DOHH2 (cell line): Measurements from ENCODE around the gene KCNQ1.

Experiments
- H3F3A ChIP-seq: fragments of 200-600 bp; sonication (generic), shearing (Covaris generic); 2 replicates; pipeline ENCODE4 v1.6.0; 2016; ENCODE audit warnings: antibody characterized with exemption, mild to moderate bottlenecking; ENCODE audit not compliant: control insufficient read depth, insufficient read depth
- H3K27ac ChIP-seq: fragments of 200-600 bp; sonication (generic); 2 replicates; pipeline ENCODE4 v1.5.1; 2014; ENCODE audit warnings: low read depth, mild to moderate bottlenecking, low read length, moderate library complexity
- H3K27me3 ChIP-seq: fragments of 200-600 bp; sonication (generic); 2 replicates; pipeline ENCODE4 v1.6.1; 2014; ENCODE audit warnings: mild to moderate bottlenecking, low read length, mixed read lengths; ENCODE audit not compliant: control insufficient read depth
- H3K36me3 ChIP-seq: fragments of 200-600 bp; sonication (generic); 2 replicates; pipeline ENCODE4 v1.6.1; 2014; ENCODE audit warnings: mild to moderate bottlenecking, low read length, moderate library complexity, mixed read lengths; ENCODE audit not compliant: control insufficient read depth
- H3K4me1 ChIP-seq: fragments of 200-600 bp; sonication (generic); 2 replicates; pipeline ENCODE4 v1.6.1; 2014; ENCODE audit warnings: mild to moderate bottlenecking, low read length, mixed read lengths; ENCODE audit not compliant: control insufficient read depth
- H3K4me2 ChIP-seq: fragments of 200-600 bp; sonication (generic); 2 replicates; pipeline ENCODE4 v1.6.0; 2014; ENCODE audit warnings: mild to moderate bottlenecking, low read length, moderate library complexity
- H3K4me3 ChIP-seq: fragments of 200-600 bp; sonication (generic); 2 replicates; pipeline ENCODE4 v1.5.1; 2014; ENCODE audit warnings: mild to moderate bottlenecking, low read length, mixed read lengths
- H3K79me2 ChIP-seq: fragments of 200-600 bp; sonication (generic); 2 replicates; pipeline ENCODE4 v1.6.1; 2014; ENCODE audit warnings: mild to moderate bottlenecking, low read length, mixed read lengths; ENCODE audit not compliant: control insufficient read depth
- H3K9me2 ChIP-seq: fragments of 200-600 bp; sonication (generic); replicated peaks from 2 replicates; pipeline ENCODE4 v1.6.1; 2014; ENCODE audit warnings: mild to moderate bottlenecking, low read length, mixed read lengths; ENCODE audit not compliant: control insufficient read depth
- H3K9me3 ChIP-seq: fragments of 200-600 bp; sonication (generic); 2 replicates; pipeline ENCODE4 v1.6.1; 2014; ENCODE audit warnings: antibody characterized with exemption, low read length, mixed read lengths; ENCODE audit not compliant: control insufficient read depth, insufficient read depth
- H4K20me1 ChIP-seq: fragments of 200-600 bp; sonication (generic); 2 replicates; pipeline ENCODE4 v1.6.0; 2014; ENCODE audit warnings: low read depth, mild to moderate bottlenecking, antibody characterized with exemption, low read length, moderate library complexity; ENCODE audit not compliant: control insufficient read depth, insufficient read depth
- CTCF ChIP-seq: fragments of 200-600 bp; sonication (generic); IDR thresholded peaks from one replicate; pipeline ENCODE4 v1.5.1; 2014; ENCODE audit warnings: antibody characterized with exemption, mild to moderate bottlenecking, low read depth, low read length; ENCODE audit not compliant: poor library complexity, severe bottlenecking
- EZH2phosphoT487 ChIP-seq: fragments of 200-600 bp; sonication (generic); IDR thresholded peaks from 2 replicates; pipeline ENCODE4 v1.6.1; 2017; ENCODE audit warnings: borderline replicate concordance, mild to moderate bottlenecking, antibody characterized with exemption, low read length, moderate library complexity, mixed read lengths

KCNQ1 gene

GRCh38 chr11:2521081-2521732, 76.4 kb downstream of the KCNQ1 start:
- TF ChIP-seq EZH2phosphoT487: no peak
- no peak for TF ChIP-seq CTCF
- Histone ChIP-seq H3K4me1 (no peaks in the 10 kb centered on the region), H3K79me2 (no peaks in the 10 kb centered on the region), H4K20me1 (no peaks in the 10 kb centered on the region), H3K4me2 (no peak overlapping the region), H3K27me3 (no peaks in the 10 kb centered on the region), H3K36me3 (no peaks in the 10 kb centered on the region), H3F3A (no peaks in the 10 kb centered on the region), H3K4me3 (no peak overlapping the region), H3K27ac (no peak overlapping the region), H3K9me3 (no peaks in the 10 kb centered on the region), H3K9me2 (no peaks in the 10 kb centered on the region)

GRCh38 chr11:2521733-2522630, 77.2 kb downstream of the KCNQ1 start:
- no peak overlapping the region for H3K4me3 ChIP-seq
- no peaks in the 10 kb centered on the region for H4K20me1 ChIP-seq

GRCh38 chr11:2522631-2523255, 77.9 kb downstream of the KCNQ1 start:
- TF ChIP-seq CTCF: no peak
- no peak for TF ChIP-seq EZH2phosphoT487
- H3K27ac ChIP-seq: no peak overlapping the region
- no peaks in the 10 kb centered on the region for H3K27me3 ChIP-seq
- H3K4me1 ChIP-seq: peaks cover 11% of the 10 kb centered on the region
- no peaks in the 10 kb centered on the region for H3K36me3 ChIP-seq
- no peaks in the 10 kb centered on the region for H3F3A ChIP-seq
- H4K20me1 ChIP-seq: no peaks in the 10 kb centered on the region
- no peaks in the 10 kb centered on the region for H3K79me2 ChIP-seq
- H3K4me3 ChIP-seq: no peak overlapping the region
- no peaks in the 10 kb centered on the region for H3K9me2 ChIP-seq
- no peaks in the 10 kb centered on the region for H3K9me3 ChIP-seq
- H3K4me2 ChIP-seq: no peak overlapping the region

More at GRCh38 chr11:2521733-2522630, 77.2 kb downstream of the KCNQ1 start:
- no peaks in the 10 kb centered on the region for H3K79me2 ChIP-seq
- no peaks in the 10 kb centered on the region for H3K27me3 ChIP-seq
- H3K36me3 ChIP-seq: no peaks in the 10 kb centered on the region
- H3K9me2 ChIP-seq: no peaks in the 10 kb centered on the region
- peaks cover 5% of the 10 kb centered on the region for H3K4me1 ChIP-seq
- H3K9me3 ChIP-seq: no peaks in the 10 kb centered on the region
- TF ChIP-seq CTCF: no peak
- TF ChIP-seq EZH2phosphoT487: no peak
- H3F3A ChIP-seq: no peaks in the 10 kb centered on the region
- H3K27ac ChIP-seq: no peak overlapping the region
- no peak overlapping the region for H3K4me2 ChIP-seq
